Measurements from ENCODE around the gene HIBCH. TPM values are rescaled to one million over a fixed set of nuclear protein-coding genes. Genes with fewer than 3 reads are reported as not detected.

The HIBCH gene, protein sequence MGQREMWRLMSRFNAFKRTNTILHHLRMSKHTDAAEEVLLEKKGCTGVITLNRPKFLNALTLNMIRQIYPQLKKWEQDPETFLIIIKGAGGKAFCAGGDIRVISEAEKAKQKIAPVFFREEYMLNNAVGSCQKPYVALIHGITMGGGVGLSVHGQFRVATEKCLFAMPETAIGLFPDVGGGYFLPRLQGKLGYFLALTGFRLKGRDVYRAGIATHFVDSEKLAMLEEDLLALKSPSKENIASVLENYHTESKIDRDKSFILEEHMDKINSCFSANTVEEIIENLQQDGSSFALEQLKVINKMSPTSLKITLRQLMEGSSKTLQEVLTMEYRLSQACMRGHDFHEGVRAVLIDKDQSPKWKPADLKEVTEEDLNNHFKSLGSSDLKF
- total RNA-seq: 34.7 TPM

GRCh38 chr2:190319555-190320498 is at the start of gene HIBCH:
HIBCH (minus strand) TSS chr2:190319826; CDS start chr2:190319750, 76 bp downstream.

GRCh38 chr2:190343536-190344275 is 24.1 kb upstream of the HIBCH start, which contains the start of gene INPP1:
INPP1 (plus strand) TSS chr2:190343589; CDS start chr2:190360103, 16,514 bp downstream.

Other genes with a start within 250 kb of the HIBCH start
- gene INPP1, start 23.8 kb upstream of the HIBCH start, total RNA-seq: 16.2 TPM
- gene MFSD6, start 88.5 kb upstream of the HIBCH start, total RNA-seq: 18.2 TPM
- gene NEMP2, start 214.9 kb upstream of the HIBCH start, total RNA-seq: 6.8 TPM